MM.1S (cell line): ENCODE results near the gene ELOVL6.

Source experiments
- DNase-seq: peaks from one replicate; pipeline ENCODE4 v3.0.0-alpha.2; 2015
- H2AFZ ChIP-seq: fragments of 300-600 bp; sonication (generic); 2 replicates; pipeline ENCODE4 v1.6.0; 2016; ENCODE audit warnings: antibody characterized with exemption, low read length
- H3F3A ChIP-seq: fragments of 300-600 bp; sonication (generic); 2 replicates; pipeline ENCODE4 v1.6.1; 2016; ENCODE audit warnings: mild to moderate bottlenecking, antibody characterized with exemption, low read length, moderate library complexity, mixed read lengths; ENCODE audit not compliant: insufficient read depth
- H3K27ac ChIP-seq: fragments of 300-600 bp; sonication (generic); 2 replicates; pipeline ENCODE4 v1.5.1; 2016; ENCODE audit warnings: mild to moderate bottlenecking, low read length
- H3K27me3 ChIP-seq: fragments of 300-600 bp; sonication (generic); replicated peaks from 2 replicates; pipeline ENCODE4 v1.6.0; 2016; ENCODE audit warnings: low read length; ENCODE audit not compliant: insufficient read depth
- H3K36me3 ChIP-seq: fragments of 300-600 bp; sonication (generic); replicated peaks from 2 replicates; pipeline ENCODE4 v1.6.1; 2016; ENCODE audit warnings: mild to moderate bottlenecking, low read length, mixed read lengths; ENCODE audit not compliant: insufficient read depth
- H3K4me1 ChIP-seq: fragments of 300-600 bp; sonication (generic); 2 replicates; pipeline ENCODE4 v1.6.1; 2016; ENCODE audit warnings: low read length, mixed read lengths
- H3K4me2 ChIP-seq: fragments of 300-600 bp; sonication (generic); 2 replicates; pipeline ENCODE4 v1.6.0; 2016; ENCODE audit warnings: low read depth, low read length
- H3K4me3 ChIP-seq: fragments of 300-600 bp; sonication (generic); 2 replicates; pipeline ENCODE4 v1.5.1; 2016; ENCODE audit warnings: low read length, mixed read lengths
- H3K79me2 ChIP-seq: fragments of 300-600 bp; sonication (generic); 2 replicates; pipeline ENCODE4 v1.6.1; 2016; ENCODE audit warnings: mixed run types, low read length, mixed read lengths
- H3K9ac ChIP-seq: fragments of 300-600 bp; sonication (generic); 2 replicates; pipeline ENCODE4 v1.6.1; 2016; ENCODE audit warnings: low read length, mixed read lengths
- H3K9me2 ChIP-seq: fragments of 300-600 bp; sonication (generic); replicated peaks from 2 replicates; pipeline ENCODE4 v1.6.1; 2016; ENCODE audit warnings: mild to moderate bottlenecking, low read length, mixed read lengths; ENCODE audit not compliant: insufficient read depth
- H3K9me3 ChIP-seq: fragments of 300-600 bp; sonication (generic); replicated peaks from 2 replicates; pipeline ENCODE4 v1.6.1; 2016; ENCODE audit warnings: mild to moderate bottlenecking, low read length, mixed read lengths; ENCODE audit not compliant: insufficient read depth
- H4K20me1 ChIP-seq: fragments of 300-600 bp; sonication (generic); 2 replicates; pipeline ENCODE4 v1.6.1; 2016; ENCODE audit warnings: mild to moderate bottlenecking, low read length, moderate library complexity, mixed read lengths; ENCODE audit not compliant: insufficient read depth
- EZH2 ChIP-seq: fragments of 300-600 bp; sonication (generic); optimal IDR thresholded peaks from 2 replicates; pipeline ENCODE3; 2017; ENCODE audit warnings: low read depth, mild to moderate bottlenecking, antibody characterized with exemption, low read length, mixed read lengths
- EZH2phosphoT487 ChIP-seq: fragments of 300-600 bp; sonication (generic); IDR thresholded peaks from 2 replicates; pipeline ENCODE4 v1.6.1; 2018; ENCODE audit warnings: antibody characterized with exemption, low read length
- TF ChIP-seq, protein P1 (sequence below): fragments of 300-600 bp; sonication (generic); IDR thresholded peaks from 2 replicates; pipeline ENCODE4 v1.5.1; 2016; ENCODE audit warnings: antibody characterized with exemption, low read length, mixed read lengths

Gene ELOVL6

DNA sequence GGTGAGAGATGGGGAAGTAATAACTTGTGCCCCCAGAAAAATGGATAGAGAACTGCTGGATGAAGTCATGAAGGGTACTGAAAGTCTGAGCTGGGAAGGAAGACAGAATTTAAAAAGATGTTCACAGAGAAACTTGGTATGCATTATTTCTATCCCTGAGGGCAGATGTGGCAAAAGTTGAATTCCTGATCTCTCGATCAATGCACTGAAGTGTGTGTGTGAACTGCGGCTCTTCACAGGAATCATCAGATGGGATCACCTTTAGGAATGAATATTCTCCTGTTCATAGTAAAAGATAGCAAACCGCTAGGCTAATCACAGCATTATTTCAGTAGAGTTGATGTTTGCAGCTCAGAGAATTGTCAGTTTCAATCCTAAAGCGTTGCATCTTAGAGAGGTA is 86.4 kb downstream of the ELOVL6 start:
- no peaks in the 10 kb centered on the region for H3K9me3 ChIP-seq
- TF ChIP-seq EZH2 (no peak), EZH2phosphoT487 (no peak)
- TF ChIP-seq, protein P1, sequence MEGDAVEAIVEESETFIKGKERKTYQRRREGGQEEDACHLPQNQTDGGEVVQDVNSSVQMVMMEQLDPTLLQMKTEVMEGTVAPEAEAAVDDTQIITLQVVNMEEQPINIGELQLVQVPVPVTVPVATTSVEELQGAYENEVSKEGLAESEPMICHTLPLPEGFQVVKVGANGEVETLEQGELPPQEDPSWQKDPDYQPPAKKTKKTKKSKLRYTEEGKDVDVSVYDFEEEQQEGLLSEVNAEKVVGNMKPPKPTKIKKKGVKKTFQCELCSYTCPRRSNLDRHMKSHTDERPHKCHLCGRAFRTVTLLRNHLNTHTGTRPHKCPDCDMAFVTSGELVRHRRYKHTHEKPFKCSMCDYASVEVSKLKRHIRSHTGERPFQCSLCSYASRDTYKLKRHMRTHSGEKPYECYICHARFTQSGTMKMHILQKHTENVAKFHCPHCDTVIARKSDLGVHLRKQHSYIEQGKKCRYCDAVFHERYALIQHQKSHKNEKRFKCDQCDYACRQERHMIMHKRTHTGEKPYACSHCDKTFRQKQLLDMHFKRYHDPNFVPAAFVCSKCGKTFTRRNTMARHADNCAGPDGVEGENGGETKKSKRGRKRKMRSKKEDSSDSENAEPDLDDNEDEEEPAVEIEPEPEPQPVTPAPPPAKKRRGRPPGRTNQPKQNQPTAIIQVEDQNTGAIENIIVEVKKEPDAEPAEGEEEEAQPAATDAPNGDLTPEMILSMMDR, result no peak
- no peaks in the 10 kb centered on the region for H4K20me1 ChIP-seq
- H2AFZ ChIP-seq, result no peak overlapping the region
- H3K36me3 ChIP-seq, result no peaks in the 10 kb centered on the region
- no peak overlapping the region for H3K9ac ChIP-seq
- H3K27ac ChIP-seq, result no peak overlapping the region
- no peaks in the 10 kb centered on the region for H3K4me1 ChIP-seq
- no peaks in the 10 kb centered on the region for H3K27me3 ChIP-seq
- DNase-seq, result no peak
- H3F3A ChIP-seq, result no peaks in the 10 kb centered on the region
- H3K9me2 ChIP-seq, result no peaks in the 10 kb centered on the region; the same call in 1 of the 2 replicates
- H3K4me2 ChIP-seq, result no peak overlapping the region
- no peaks in the 10 kb centered on the region for H3K79me2 ChIP-seq
- no peak overlapping the region for H3K4me3 ChIP-seq

DNA sequence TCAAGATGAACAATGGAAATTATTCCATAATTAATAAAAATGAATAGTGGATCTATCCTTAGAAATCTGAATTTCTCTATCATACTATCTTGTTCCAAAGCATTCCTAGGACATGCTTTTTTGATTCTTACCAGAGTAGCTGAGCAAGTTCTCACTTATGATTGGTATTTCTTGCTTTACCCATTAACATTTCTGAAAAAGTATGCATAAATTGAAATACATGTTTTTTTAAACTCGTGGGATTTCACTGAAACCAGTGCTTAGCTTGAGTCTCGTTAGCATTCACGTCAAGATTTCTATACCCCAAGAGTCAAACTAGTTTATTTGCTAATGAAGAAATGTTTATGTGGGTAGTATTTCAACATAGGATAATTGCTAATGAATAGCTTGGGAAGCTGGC is 89.0 kb downstream of the ELOVL6 start:
- no peak overlapping the region for H3K9ac ChIP-seq
- no peak for DNase-seq
- no peak overlapping the region for H3K4me2 ChIP-seq
- no peaks in the 10 kb centered on the region for H4K20me1 ChIP-seq
- no peaks in the 10 kb centered on the region; the same call in 1 of the 2 replicates for H3K9me2 ChIP-seq
- H3K9me3 ChIP-seq, result no peaks in the 10 kb centered on the region
- H2AFZ ChIP-seq, result no peak overlapping the region
- H3K4me1 ChIP-seq, result no peaks in the 10 kb centered on the region
- H3K79me2 ChIP-seq, result no peaks in the 10 kb centered on the region
- H3F3A ChIP-seq, result no peaks in the 10 kb centered on the region
- TF ChIP-seq EZH2phosphoT487 (no peak), EZH2 (no peak)
- TF ChIP-seq, protein P1, result no peak
- H3K27me3 ChIP-seq, result no peaks in the 10 kb centered on the region
- H3K4me3 ChIP-seq, result no peak overlapping the region
- H3K27ac ChIP-seq, result no peak overlapping the region
- no peaks in the 10 kb centered on the region for H3K36me3 ChIP-seq

DNA sequence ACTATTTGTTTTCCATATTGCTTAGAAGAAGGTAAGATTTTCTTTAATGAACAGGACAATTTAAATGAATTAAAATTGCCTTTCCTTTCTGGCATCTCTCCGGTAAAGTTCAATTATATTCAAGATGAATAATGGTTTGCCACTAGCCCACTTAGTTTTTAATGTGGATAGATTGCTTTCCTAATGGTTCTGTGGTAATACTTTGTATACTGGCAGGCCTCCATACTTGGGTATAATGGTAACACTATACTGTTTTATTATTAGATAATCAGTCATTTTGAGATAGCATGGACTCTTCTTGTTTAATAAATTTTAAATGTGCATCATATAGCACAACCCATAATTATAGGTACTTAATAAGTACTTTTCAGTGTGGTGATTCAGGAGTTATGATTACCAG is 89.5 kb downstream of the ELOVL6 start:
- no peaks in the 10 kb centered on the region for H3K36me3 ChIP-seq

More for the DNA sequence above, 89.5 kb downstream of the ELOVL6 start:
- Histone ChIP-seq H4K20me1 (no peaks in the 10 kb centered on the region), H3K4me3 (no peak overlapping the region), H3K9me2 (no peaks in the 10 kb centered on the region; the same call in 1 of the 2 replicates), H3K27ac (no peak overlapping the region), H3K4me1 (no peaks in the 10 kb centered on the region), H3K9me3 (no peaks in the 10 kb centered on the region), H3F3A (no peaks in the 10 kb centered on the region), H3K4me2 (no peak overlapping the region), H3K27me3 (no peaks in the 10 kb centered on the region), H3K79me2 (no peaks in the 10 kb centered on the region), H3K9ac (no peak overlapping the region), H2AFZ (no peak overlapping the region)
- no peak for DNase-seq
- no peak for TF ChIP-seq EZH2
- TF ChIP-seq EZH2phosphoT487, result no peak
- TF ChIP-seq, protein P1, result no peak
